Naive B cell (primary cell): ENCODE results near the gene KRT82. TPM values are rescaled to one million over a fixed set of nuclear protein-coding genes. Genes with fewer than 3 reads are reported as not detected.

Experiments used
- ATAC-seq, 2 donors: fragments of 150-1000 bp; cut with Tn5 transposase; 2 replicates each; pipeline ENCODE4 v1.10.0; 2021; ENCODE audit warnings: low read depth in 2 of 2, mild to moderate bottlenecking in 2 of 2, moderate library complexity in 2 of 2
- DNase-seq: peaks from one replicate; pipeline ENCODE4 v3.0.0; 2022
- H3K27ac Mint-ChIP-seq, 6 donors: one replicate each; pipeline ENCODE4 v1.8.0; 2020 to 2022; ENCODE audit warnings: mild to moderate bottlenecking in 6 of 6, mixed read lengths in 6 of 6, moderate library complexity in 5 of 6, inconsistent platforms in 2 of 6
- H3K27me3 Mint-ChIP-seq, 3 donors: one replicate each; pipeline ENCODE4 v1.8.0; 2021 to 2022; ENCODE audit warnings: mixed read lengths in 3 of 3, mild to moderate bottlenecking in 1 of 3
- H3K36me3 Mint-ChIP-seq, 2 donors: one replicate each; pipeline ENCODE4 v1.8.0; 2020 to 2022; ENCODE audit warnings: mixed read lengths in 2 of 2, inconsistent platforms in 1 of 2, mild to moderate bottlenecking in 1 of 2
- H3K4me1 Mint-ChIP-seq, 3 donors: one replicate each; pipeline ENCODE4 v1.8.0; 2020 to 2022; ENCODE audit warnings: mixed read lengths in 3 of 3, inconsistent platforms in 1 of 3, mild to moderate bottlenecking in 1 of 3, moderate library complexity in 1 of 3
- H3K4me3 Mint-ChIP-seq, 8 donors: one replicate each; pipeline ENCODE4 v1.8.0; 2020 to 2022; ENCODE audit warnings: mild to moderate bottlenecking in 8 of 8, mixed read lengths in 8 of 8, moderate library complexity in 8 of 8, inconsistent platforms in 2 of 8
- H3K9me3 Mint-ChIP-seq, 7 donors: one replicate each; pipeline ENCODE4 v1.8.0; 2020 to 2022; ENCODE audit warnings: mixed read lengths in 7 of 7, mild to moderate bottlenecking in 5 of 7, inconsistent platforms in 2 of 7, moderate library complexity in 1 of 7
- polyA plus RNA-seq, 6 donors: library from polyadenylated mRNA; unstranded; fragments of 300-500 nt; fragmentation: Illumina TruSeq; gene quantifications; one replicate each; pipeline ENCODE4 v1.2.3, GENCODE V29; 2021; ENCODE audit warnings: low read depth in 6 of 6

KRT82 gene
- polyA plus RNA-seq, 6 donors from 2014 or later: not detected

GRCh38 chr12:52364901-52365489, 41.1 kb downstream of the KRT82 start:
- H3K27me3 Mint-ChIP-seq: peaks cover 14 to 38% (median 27%) of the 10 kb centered on the region in 3 donors
- DNase-seq (no peak), ATAC-seq (no peak)
- no peaks in the 10 kb centered on the region for H3K9me3 Mint-ChIP-seq
- H3K36me3 Mint-ChIP-seq: no peaks in the 10 kb centered on the region
- H3K27ac Mint-ChIP-seq: no peak overlapping the region
- H3K4me3 Mint-ChIP-seq: no peak overlapping the region
- H3K4me1 Mint-ChIP-seq: peaks cover 1 to 11% (median 3%) of the 10 kb centered on the region in 3 donors

GRCh38 chr12:52364061-52364460, 42.1 kb downstream of the KRT82 start:
- H3K36me3 Mint-ChIP-seq: no peaks in the 10 kb centered on the region
- peaks cover 10 to 20% (median 11%) of the 10 kb centered on the region in 3 donors for H3K4me1 Mint-ChIP-seq
- H3K27ac Mint-ChIP-seq: peak overlapping the region in 1 of 6 donors; percentile 32
- no peak for ATAC-seq
- H3K4me3 Mint-ChIP-seq: no peak overlapping the region
- no peak for DNase-seq
- H3K9me3 Mint-ChIP-seq: no peaks in the 10 kb centered on the region
- H3K27me3 Mint-ChIP-seq: peaks cover 11 to 35% (median 24%) of the 10 kb centered on the region in 3 donors

- Mint-ChIP-seq H3K27ac (peak overlapping the region in 1 of 6 donors; percentile 63), H3K27me3 (peaks cover 8 to 27% (median 17%) of the 10 kb centered on the region in 3 donors), H3K36me3 (no peaks in the 10 kb centered on the region), H3K9me3 (no peaks in the 10 kb centered on the region), H3K4me3 (no peak overlapping the region), H3K4me1 (peaks cover 19 to 29% (median 19%) of the 10 kb centered on the region in 3 donors)
- no peak for DNase-seq
- no peak for ATAC-seq
Observed at GRCh38 chr12:52363111-52363679, 42.9 kb downstream of the KRT82 start.

- Mint-ChIP-seq H3K27ac (no peak overlapping the region), H3K4me1 (peaks cover 24 to 37% (median 28%) of the 10 kb centered on the region in 3 donors)
Observed at GRCh38 chr12:52362118-52362726, 43.9 kb downstream of the KRT82 start.

GRCh38 chr12:52361553-52361952, 44.6 kb downstream of the KRT82 start:
- Mint-ChIP-seq H3K36me3 (no peaks in the 10 kb centered on the region), H3K4me3 (no peak overlapping the region), H3K9me3 (no peaks in the 10 kb centered on the region), H3K27me3 (peaks cover 8 to 24% (median 17%) of the 10 kb centered on the region in 3 donors), H3K4me1 (peaks cover 22 to 37% (median 28%) of the 10 kb centered on the region in 3 donors), H3K27ac (no peak overlapping the region)
- ATAC-seq (no peak), DNase-seq (no peak)

More at GRCh38 chr12:52362118-52362726, 43.9 kb downstream of the KRT82 start:
- Mint-ChIP-seq H3K9me3 (no peaks in the 10 kb centered on the region), H3K4me3 (no peak overlapping the region), H3K36me3 (no peaks in the 10 kb centered on the region), H3K27me3 (peaks cover 9 to 27% (median 17%) of the 10 kb centered on the region in 3 donors)
- no peak for ATAC-seq
- no peak for DNase-seq

GRCh38 chr12:52360663-52361271, 45.4 kb downstream of the KRT82 start:
- Mint-ChIP-seq H3K36me3 (no peaks in the 10 kb centered on the region), H3K4me3 (no peak overlapping the region), H3K27me3 (peaks cover 5 to 18% (median 17%) of the 10 kb centered on the region in 3 donors), H3K9me3 (no peaks in the 10 kb centered on the region), H3K4me1 (peaks cover 20 to 37% (median 28%) of the 10 kb centered on the region in 3 donors), H3K27ac (no peak overlapping the region)
- ATAC-seq (no peak), DNase-seq (no peak)

GRCh38 chr12:52360106-52360662, 46.0 kb downstream of the KRT82 start:
- DNase-seq (no peak), ATAC-seq (no peak)
- Mint-ChIP-seq H3K4me3 (peak overlapping the region in 2 of 8 donors; percentile 66 to 83), H3K9me3 (no peaks in the 10 kb centered on the region), H3K36me3 (no peaks in the 10 kb centered on the region), H3K27ac (peak overlapping the region in 2 of 6 donors; percentile 16 to 39), H3K4me1 (peaks cover 20 to 37% (median 28%) of the 10 kb centered on the region in 3 donors), H3K27me3 (peaks cover 5 to 18% (median 17%) of the 10 kb centered on the region in 3 donors)

- no peaks in the 10 kb centered on the region for H3K36me3 Mint-ChIP-seq
- H3K4me1 Mint-ChIP-seq: peaks cover 20 to 37% (median 28%) of the 10 kb centered on the region in 3 donors
- H3K27ac Mint-ChIP-seq: peak overlapping the region in 2 of 6 donors; percentile 1 to 60
- no peaks in the 10 kb centered on the region for H3K9me3 Mint-ChIP-seq
- DNase-seq (no peak), ATAC-seq (no peak)
- peaks cover 5 to 17% (median 17%) of the 10 kb centered on the region in 3 donors for H3K27me3 Mint-ChIP-seq
- peak overlapping the region in 2 of 8 donors; percentile 66 to 83 for H3K4me3 Mint-ChIP-seq
Observed at GRCh38 chr12:52359621-52360061, 46.5 kb downstream of the KRT82 start.

GRCh38 chr12:52358575-52359350, 47.4 kb downstream of the KRT82 start:
- Mint-ChIP-seq H3K27me3 (peaks cover 5 to 9% (median 8%) of the 10 kb centered on the region in 3 donors), H3K27ac (peak overlapping the region in 3 of 6 donors; percentile 17 to 57 (median 30)), H3K4me1 (peaks cover 20 to 37% (median 28%) of the 10 kb centered on the region in 3 donors), H3K4me3 (peak overlapping the region in 5 of 8 donors; percentile 9 to 81 (median 65)), H3K9me3 (no peaks in the 10 kb centered on the region), H3K36me3 (no peaks in the 10 kb centered on the region)
- peak; percentile 34 for DNase-seq
- peak; percentile 91 to 93 for ATAC-seq

GRCh38 chr12:52356762-52357580, 49.2 kb downstream of the KRT82 start:
- Mint-ChIP-seq H3K27me3 (peaks cover 1 to 14% (median 9%) of the 10 kb centered on the region in 3 donors), H3K9me3 (no peaks in the 10 kb centered on the region), H3K27ac (no peak overlapping the region), H3K4me1 (peaks cover 20 to 37% (median 28%) of the 10 kb centered on the region in 3 donors), H3K36me3 (no peaks in the 10 kb centered on the region), H3K4me3 (no peak overlapping the region)
- ATAC-seq: no peak
- no peak for DNase-seq

- Mint-ChIP-seq H3K4me1 (peaks cover 24 to 37% (median 32%) of the 10 kb centered on the region in 3 donors), H3K36me3 (no peaks in the 10 kb centered on the region), H3K4me3 (no peak overlapping the region), H3K27ac (no peak overlapping the region), H3K27me3 (peaks cover 8 to 14% (median 12%) of the 10 kb centered on the region in 3 donors), H3K9me3 (no peaks in the 10 kb centered on the region)
- ATAC-seq (no peak), DNase-seq (no peak)
Observed at GRCh38 chr12:52356031-52356761, 49.9 kb downstream of the KRT82 start.
